ENCODE measurements around the gene RNF40.

DNA sequence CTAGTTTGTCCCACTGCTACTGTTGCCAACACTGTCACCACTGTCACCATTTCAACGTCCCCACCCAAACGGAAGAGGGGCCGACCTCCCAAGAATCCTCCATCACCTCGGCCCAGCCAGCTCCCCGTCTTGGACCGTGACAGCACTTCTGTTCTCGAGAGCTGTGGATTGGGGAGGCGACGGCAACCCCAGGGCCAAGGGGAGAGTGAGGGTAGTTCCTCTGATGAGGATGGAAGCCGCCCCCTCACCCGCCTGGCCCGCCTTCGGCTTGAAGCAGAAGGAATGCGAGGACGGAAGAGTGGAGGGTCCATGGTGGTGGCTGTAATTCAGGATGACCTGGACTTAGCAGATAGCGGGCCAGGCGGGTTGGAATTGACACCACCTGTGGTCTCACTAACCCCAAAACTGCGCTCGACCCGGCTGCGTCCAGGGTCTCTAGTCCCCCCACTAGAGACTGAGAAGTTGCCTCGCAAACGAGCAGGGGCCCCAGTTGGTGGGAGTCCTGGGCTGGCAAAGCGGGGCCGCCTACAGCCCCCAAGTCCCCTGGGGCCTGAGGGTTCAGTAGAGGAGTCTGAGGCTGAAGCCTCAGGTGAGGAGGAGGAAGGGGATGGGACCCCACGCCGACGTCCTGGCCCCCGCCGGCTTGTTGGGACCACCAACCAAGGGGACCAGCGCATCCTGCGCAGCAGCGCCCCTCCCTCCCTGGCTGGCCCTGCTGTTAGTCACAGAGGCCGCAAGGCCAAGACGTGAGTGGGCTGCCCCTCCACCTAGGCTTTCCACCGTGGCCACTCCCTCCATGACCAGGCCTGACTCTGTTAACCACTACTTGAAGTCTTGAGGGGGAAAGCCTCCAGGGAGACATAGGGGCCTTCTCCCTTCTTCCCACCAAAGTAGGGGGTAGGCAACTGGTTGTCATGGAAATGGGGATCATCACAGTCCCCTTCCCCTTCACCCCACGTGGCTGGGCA, 22.9 kb upstream of the RNF40 start:
- TF ChIP-seq, protein P1, sequence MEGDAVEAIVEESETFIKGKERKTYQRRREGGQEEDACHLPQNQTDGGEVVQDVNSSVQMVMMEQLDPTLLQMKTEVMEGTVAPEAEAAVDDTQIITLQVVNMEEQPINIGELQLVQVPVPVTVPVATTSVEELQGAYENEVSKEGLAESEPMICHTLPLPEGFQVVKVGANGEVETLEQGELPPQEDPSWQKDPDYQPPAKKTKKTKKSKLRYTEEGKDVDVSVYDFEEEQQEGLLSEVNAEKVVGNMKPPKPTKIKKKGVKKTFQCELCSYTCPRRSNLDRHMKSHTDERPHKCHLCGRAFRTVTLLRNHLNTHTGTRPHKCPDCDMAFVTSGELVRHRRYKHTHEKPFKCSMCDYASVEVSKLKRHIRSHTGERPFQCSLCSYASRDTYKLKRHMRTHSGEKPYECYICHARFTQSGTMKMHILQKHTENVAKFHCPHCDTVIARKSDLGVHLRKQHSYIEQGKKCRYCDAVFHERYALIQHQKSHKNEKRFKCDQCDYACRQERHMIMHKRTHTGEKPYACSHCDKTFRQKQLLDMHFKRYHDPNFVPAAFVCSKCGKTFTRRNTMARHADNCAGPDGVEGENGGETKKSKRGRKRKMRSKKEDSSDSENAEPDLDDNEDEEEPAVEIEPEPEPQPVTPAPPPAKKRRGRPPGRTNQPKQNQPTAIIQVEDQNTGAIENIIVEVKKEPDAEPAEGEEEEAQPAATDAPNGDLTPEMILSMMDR (IDR thresholded peaks at IDR 0.05), result no peak
- TF ChIP-seq EP300 (IDR thresholded peaks at IDR 0.05) (no peak), POLR2AphosphoS5 (IDR thresholded peaks at IDR 0.05) (no peak), POLR2A (IDR thresholded peaks at IDR 0.05) (no peak)
